Adrenal gland (tissue), 12 donors: Measurements from ENCODE around the gene NAGPA. TPM values are rescaled to one million over a fixed set of nuclear protein-coding genes. Genes with fewer than 3 reads are reported as not detected.

Experiments used
- DNase-seq, 7 donors: peaks; one replicate each; pipeline ENCODE4 v3.0.0-alpha.2; 2019 to 2020
- H3K27ac ChIP-seq, 5 donors: fragments of 200-600 bp; sonication (generic) in 4 of 5; 1 replicate in 3 of 5; 2 replicates in 2 of 5; pipeline versions ENCODE4 v1.5.1 to v1.8.0; 2016 to 2020; ENCODE audit warnings: mild to moderate bottlenecking in 1 of 5
- H3K27me3 ChIP-seq: fragments of 200-600 bp; 2 replicates; pipeline ENCODE4 v1.8.0; 2021
- H3K36me3 ChIP-seq, 2 donors: fragments of 200-600 bp; replicated peaks in 1 of 2; 1 replicate in 1 of 2; 2 replicates in 1 of 2; pipeline versions ENCODE4 v1.5.1 to v1.8.0; 2018 to 2022
- H3K4me1 ChIP-seq, 2 donors: fragments of 200-600 bp; replicated peaks in 1 of 2; 1 replicate in 1 of 2; 2 replicates in 1 of 2; pipeline versions ENCODE4 v1.5.1 to v1.8.0; 2018 to 2021
- H3K4me3 ChIP-seq, 4 donors: fragments of 200-600 bp; sonication (generic) in 3 of 4; one replicate each; pipeline ENCODE4 v1.5.1; 2016 to 2018
- H3K9me3 ChIP-seq, 3 donors: fragments of 200-600 bp; sonication (generic) in 1 of 3; replicated peaks in 1 of 3; 1 replicate in 2 of 3; 2 replicates in 1 of 3; pipeline versions ENCODE4 v1.5.1 to v1.8.0; 2016 to 2021
- POLR2A ChIP-seq, 2 donors: fragments of 450-650 bp; IDR thresholded peaks; one replicate each; pipeline ENCODE4 v1.6.1; 2017; ENCODE audit warnings: antibody characterized with exemption in 2 of 2, mild to moderate bottlenecking in 2 of 2, moderate library complexity in 1 of 2
- WGBS, 4 donors: extraction: QIAGEN DNeasy Blood & Tissue Kit in 2 of 4; methylation state at CpG; one replicate each; pipeline versions ENCODE4 v1.1.5 to v1.1.7; 2013 to 2017; 5-methylcytosine and 5-hydroxymethylcytosine counted together
- intact Hi-C, 2 donors: fragments of 100-400 bp; cut with DNase I; formaldehyde crosslinking; loops; one replicate each; pipeline versions ENCODE4 v1.14.1 to v1.15.0; 2022 to 2023
- polyA plus RNA-seq, 3 donors: library from polyadenylated mRNA; stranded (reverse); fragments of 200-250 nt in 2 of 3; fragments of 350-450 nt in 1 of 3; fragmentation: Illumina TruSeq in 1 of 3; extraction: RNeasy Lipid Tissue Mini Kit (QIAGEN cat#74804) in 1 of 3; gene quantifications; one replicate each; pipeline ENCODE4 v1.2.3, GENCODE V29; 2013 to 2014
- total RNA-seq, 9 donors: library from RNA; depleted of rRNA in 4 of 9; stranded (reverse); fragments of >200 nt in 4 of 9; fragments of 120-200 nt in 1 of 9; fragmentation: NEBNext Ultra II Directional in 1 of 9; extraction: Animal tissue kit (Norgen Biotek cat#: 25700) in 1 of 9; gene quantifications; one replicate each; pipeline versions ENCODE4 v1.1.0 to v1.2.4, GENCODE V29; 2013 to 2023
- TF ChIP-seq, protein P1 (sequence below), 6 experiments: fragments of 450-650 bp in 4 of 6; fragments of 200-600 bp in 2 of 6; sonication (generic) in 1 of 6; IDR thresholded peaks; 1 replicate in 5 of 6; 2 replicates in 1 of 6; pipeline versions ENCODE4 v1.5.1 to v1.8.0; 2016 to 2021; ENCODE audit warnings: antibody characterized with exemption in 6 of 6, mild to moderate bottlenecking in 2 of 6, moderate library complexity in 1 of 6
- donor health status: healthy with polysubstance abuse.
- donor health status: Bipolar disorder and iron deficiency.
- donor health status: DM: yes; HTN: yes; CAD: no.
- donor health status: DM: no; HTN: no; CAD: no.
- donor health status: DM: no; HTN: no; CAD: no.
- donor health status: DM: yes; HTN: yes; CAD: no.

NAGPA gene
- total and polyA plus RNA-seq, 12 donors: 4.5 to 47.8 (median 19.4) TPM

GRCh38 chr16:5036228-5037156, 2.8 kb upstream of the NAGPA start:
- Histone ChIP-seq H3K4me3 (no peak overlapping the region), H3K9me3 (no peaks in the 10 kb centered on the region), H3K27ac (no peak overlapping the region), H3K36me3 (no peaks in the 10 kb centered on the region), H3K4me1 (peaks cover 0 to 16% of the 10 kb centered on the region in 2 donors), H3K27me3 (no peaks in the 10 kb centered on the region)
- no peak for DNase-seq
- intact Hi-C loops: no loop called here
- TF ChIP-seq, protein P1, sequence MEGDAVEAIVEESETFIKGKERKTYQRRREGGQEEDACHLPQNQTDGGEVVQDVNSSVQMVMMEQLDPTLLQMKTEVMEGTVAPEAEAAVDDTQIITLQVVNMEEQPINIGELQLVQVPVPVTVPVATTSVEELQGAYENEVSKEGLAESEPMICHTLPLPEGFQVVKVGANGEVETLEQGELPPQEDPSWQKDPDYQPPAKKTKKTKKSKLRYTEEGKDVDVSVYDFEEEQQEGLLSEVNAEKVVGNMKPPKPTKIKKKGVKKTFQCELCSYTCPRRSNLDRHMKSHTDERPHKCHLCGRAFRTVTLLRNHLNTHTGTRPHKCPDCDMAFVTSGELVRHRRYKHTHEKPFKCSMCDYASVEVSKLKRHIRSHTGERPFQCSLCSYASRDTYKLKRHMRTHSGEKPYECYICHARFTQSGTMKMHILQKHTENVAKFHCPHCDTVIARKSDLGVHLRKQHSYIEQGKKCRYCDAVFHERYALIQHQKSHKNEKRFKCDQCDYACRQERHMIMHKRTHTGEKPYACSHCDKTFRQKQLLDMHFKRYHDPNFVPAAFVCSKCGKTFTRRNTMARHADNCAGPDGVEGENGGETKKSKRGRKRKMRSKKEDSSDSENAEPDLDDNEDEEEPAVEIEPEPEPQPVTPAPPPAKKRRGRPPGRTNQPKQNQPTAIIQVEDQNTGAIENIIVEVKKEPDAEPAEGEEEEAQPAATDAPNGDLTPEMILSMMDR (IDR thresholded peaks at IDR 0.05): no peak
- 63 to 68% (median 65%) methylated on average over 12 of the region's 12 CpGs for WGBS, 4 donors

- no peak for DNase-seq
- Histone ChIP-seq H3K4me3 (no peak overlapping the region), H3K27ac (no peak overlapping the region), H3K27me3 (no peaks in the 10 kb centered on the region), H3K9me3 (no peaks in the 10 kb centered on the region), H3K36me3 (no peaks in the 10 kb centered on the region), H3K4me1 (peaks cover 0 to 16% of the 10 kb centered on the region in 2 donors)
- intact Hi-C loops: no loop called here
- 79 to 97% (median 87%) methylated on average over 1 of the region's 1 CpG for WGBS, 4 donors
- TF ChIP-seq, protein P1 (IDR thresholded peaks at IDR 0.05): no peak
- no peak for TF ChIP-seq POLR2A (IDR thresholded peaks at IDR 0.05)
These were observed 2.1 kb upstream of the NAGPA start for GRCh38 chr16:5035909-5036227.

DNA sequence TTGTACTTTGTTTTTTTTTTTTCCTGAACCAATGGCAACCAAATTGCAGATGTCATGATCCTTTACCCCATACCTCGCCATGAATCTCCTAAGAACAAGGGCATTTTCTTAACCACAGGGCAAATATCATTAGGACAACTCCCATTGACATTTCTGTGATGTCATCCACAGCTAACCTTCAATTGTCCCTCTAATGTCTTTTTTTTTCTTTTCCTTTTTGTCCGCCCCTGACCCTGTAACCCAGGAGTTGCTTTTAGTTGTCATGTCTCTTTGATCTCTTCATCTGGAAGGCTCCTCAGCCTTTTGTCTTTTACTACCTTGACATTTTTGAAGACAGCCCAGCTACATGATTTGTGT, 410 bp upstream of the NAGPA start:
- whole genome bisulfite sequencing, 4 donors: 5 to 13% (median 9%) methylated on average over 2 of the region's 2 CpGs
- no peaks in the 10 kb centered on the region for H3K9me3 ChIP-seq
- no peak for TF ChIP-seq POLR2A (IDR thresholded peaks at IDR 0.05)
- TF ChIP-seq, protein P1 (IDR thresholded peaks at IDR 0.05): no peak

GRCh38 chr16:5032748-5033167, 977 bp downstream of the NAGPA start:
- intact Hi-C loops: loop anchor here in 1 of 2 donors (5.0 kb wide), 1 partner anchor 75 kb away; the partner anchor contains the start of gene SEC14L5
- peak overlapping the region in 1 of 5 donors; percentile 84 for H3K27ac ChIP-seq
- TF ChIP-seq POLR2A (IDR thresholded peaks at IDR 0.05): no peak
- TF ChIP-seq, protein P1 (IDR thresholded peaks at IDR 0.05): no peak

More for the DNA sequence above, 410 bp upstream of the NAGPA start:
- no peak for DNase-seq
- intact Hi-C loops: loop anchor here in 1 of 2 donors (5.0 kb wide), 1 partner anchor 77 kb away; the partner anchor contains the start of gene SEC14L5
- no peaks in the 10 kb centered on the region for H3K27me3 ChIP-seq
- peaks cover 0 to 4% of the 10 kb centered on the region in 2 donors for H3K36me3 ChIP-seq
- peak overlapping the region in 4 of 5 donors; percentile 60 to 84 (median 80) for H3K27ac ChIP-seq
- peak overlapping the region; percentile 31 to 94 (median 50) for H3K4me3 ChIP-seq
- H3K4me1 ChIP-seq: peaks cover 0 to 16% of the 10 kb centered on the region in 2 donors

More at GRCh38 chr16:5032748-5033167, 977 bp downstream of the NAGPA start:
- Histone ChIP-seq H3K9me3 (no peaks in the 10 kb centered on the region), H3K4me1 (peaks cover 0 to 16% of the 10 kb centered on the region in 2 donors), H3K27me3 (no peaks in the 10 kb centered on the region), H3K4me3 (peak overlapping the region in 2 of 4 donors; percentile 65 to 94), H3K36me3 (peaks cover 0 to 16% of the 10 kb centered on the region in 2 donors)
- WGBS, 4 donors: 22 to 39% (median 27%) methylated on average over 9 to 12 of the region's 12 CpGs
- DNase-seq: no peak
